ENCODE results near the gene CNTNAP2.

DNA sequence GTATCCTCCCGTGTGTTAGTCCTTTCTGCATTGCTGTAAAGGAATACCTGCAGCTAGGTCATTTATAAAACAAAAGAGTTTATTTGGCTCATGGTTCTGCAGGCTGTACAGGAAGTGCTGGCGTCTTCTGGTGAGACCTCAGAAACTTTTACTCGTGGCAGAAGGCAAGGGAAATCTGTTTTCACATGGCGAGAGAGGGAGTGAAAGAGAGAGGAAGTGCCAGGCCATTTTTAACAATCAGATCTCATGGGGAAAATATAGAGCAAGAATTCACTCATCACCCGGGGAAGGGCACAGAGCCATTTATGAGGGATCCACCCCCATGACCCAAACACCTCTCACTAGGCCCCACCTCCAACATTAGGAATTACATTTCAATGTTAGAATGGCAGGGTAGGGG lies 952.2 kb downstream of the CNTNAP2 start:
- TF ChIP-seq, protein P1, sequence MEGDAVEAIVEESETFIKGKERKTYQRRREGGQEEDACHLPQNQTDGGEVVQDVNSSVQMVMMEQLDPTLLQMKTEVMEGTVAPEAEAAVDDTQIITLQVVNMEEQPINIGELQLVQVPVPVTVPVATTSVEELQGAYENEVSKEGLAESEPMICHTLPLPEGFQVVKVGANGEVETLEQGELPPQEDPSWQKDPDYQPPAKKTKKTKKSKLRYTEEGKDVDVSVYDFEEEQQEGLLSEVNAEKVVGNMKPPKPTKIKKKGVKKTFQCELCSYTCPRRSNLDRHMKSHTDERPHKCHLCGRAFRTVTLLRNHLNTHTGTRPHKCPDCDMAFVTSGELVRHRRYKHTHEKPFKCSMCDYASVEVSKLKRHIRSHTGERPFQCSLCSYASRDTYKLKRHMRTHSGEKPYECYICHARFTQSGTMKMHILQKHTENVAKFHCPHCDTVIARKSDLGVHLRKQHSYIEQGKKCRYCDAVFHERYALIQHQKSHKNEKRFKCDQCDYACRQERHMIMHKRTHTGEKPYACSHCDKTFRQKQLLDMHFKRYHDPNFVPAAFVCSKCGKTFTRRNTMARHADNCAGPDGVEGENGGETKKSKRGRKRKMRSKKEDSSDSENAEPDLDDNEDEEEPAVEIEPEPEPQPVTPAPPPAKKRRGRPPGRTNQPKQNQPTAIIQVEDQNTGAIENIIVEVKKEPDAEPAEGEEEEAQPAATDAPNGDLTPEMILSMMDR (conservative IDR thresholded peaks at IDR 0.05; ENCODE audit: low read depth, low read length), result no peak
- TF ChIP-seq POLR2A (IDR thresholded peaks at IDR 0.05; ENCODE audit: low read depth, low read length) (no peak), BHLHE40 (IDR thresholded peaks at IDR 0.05; ENCODE audit: low read depth, low read length) (no peak), RAD21 (IDR thresholded peaks at IDR 0.05; ENCODE audit: low read length) (no peak), SMC3 (IDR thresholded peaks at IDR 0.05; ENCODE audit: low read depth, low read length) (no peak), RCOR1 (IDR thresholded peaks at IDR 0.05; ENCODE audit: insufficient replicate concordance, low read length) (no peak), MXI1 (IDR thresholded peaks at IDR 0.05; ENCODE audit: borderline replicate concordance, low read depth, low read length) (no peak), RFX5 (IDR thresholded peaks at IDR 0.05; ENCODE audit: low read depth, low read length) (no peak)
